ENCODE measurements around the gene GNAL.

Gene GNAL

DNA sequence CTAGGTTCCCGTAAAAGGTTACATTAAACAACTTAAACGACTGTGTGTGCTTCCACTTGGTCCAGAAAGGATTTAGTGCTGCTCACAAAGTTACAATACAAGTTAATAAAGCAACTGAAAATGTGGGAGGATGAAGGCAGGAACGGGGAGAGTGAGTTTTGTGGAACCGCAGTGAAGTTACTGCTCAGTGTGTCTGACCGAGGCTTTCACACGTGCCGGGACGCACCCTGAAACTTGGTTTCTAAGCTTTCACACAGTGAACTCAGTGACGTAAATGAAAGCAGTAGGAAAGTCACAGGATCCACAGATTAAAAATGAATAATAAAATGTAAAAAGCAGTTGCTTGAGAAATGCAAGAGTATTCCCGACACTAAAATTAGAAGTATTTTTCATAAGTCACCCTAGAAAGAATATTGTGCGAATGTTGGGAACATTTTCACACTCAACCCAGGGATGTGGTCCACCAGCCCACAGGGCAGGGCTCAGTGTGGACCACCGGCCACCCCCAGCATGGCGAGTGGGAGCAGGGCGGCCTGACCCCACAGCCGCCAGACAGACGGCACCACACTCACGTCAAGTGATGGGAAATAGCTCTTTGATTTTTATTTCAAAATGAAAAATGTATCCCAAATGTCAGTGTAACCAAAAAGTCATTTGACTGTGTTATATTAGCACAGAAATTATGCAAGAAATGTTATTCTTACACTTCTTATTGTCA, 129.6 kb downstream of the GNAL start:
- Histone ChIP-seq H3K27ac (ENCODE audit: low read depth, low read length) (no peak overlapping the region), H3K9me3 (ENCODE audit: low read length) (no peaks in the 10 kb centered on the region), H3K9ac (ENCODE audit: low read length) (no peak overlapping the region), H3K27me3 (ENCODE audit: control insufficient read depth in 1 of 2, insufficient read depth in 2 of 2, low read length in 2 of 2) (no peaks in the 10 kb centered on the region), H3K4me1 (ENCODE audit: insufficient read depth, low read length) (no peaks in the 10 kb centered on the region), H3K4me3 (ENCODE audit: low read depth in 1 of 2, low read length in 2 of 2) (no peak overlapping the region), H3K36me3 (ENCODE audit: insufficient read depth, low read length) (no peaks in the 10 kb centered on the region)

- no peaks in the 10 kb centered on the region for H3K36me3 ChIP-seq (ENCODE audit: insufficient read depth, low read length)
- H3K27ac ChIP-seq (ENCODE audit: low read depth, low read length): no peak overlapping the region
Measured at GRCh38 chr18:11819938-11820337, 130.9 kb downstream of the GNAL start.

DNA sequence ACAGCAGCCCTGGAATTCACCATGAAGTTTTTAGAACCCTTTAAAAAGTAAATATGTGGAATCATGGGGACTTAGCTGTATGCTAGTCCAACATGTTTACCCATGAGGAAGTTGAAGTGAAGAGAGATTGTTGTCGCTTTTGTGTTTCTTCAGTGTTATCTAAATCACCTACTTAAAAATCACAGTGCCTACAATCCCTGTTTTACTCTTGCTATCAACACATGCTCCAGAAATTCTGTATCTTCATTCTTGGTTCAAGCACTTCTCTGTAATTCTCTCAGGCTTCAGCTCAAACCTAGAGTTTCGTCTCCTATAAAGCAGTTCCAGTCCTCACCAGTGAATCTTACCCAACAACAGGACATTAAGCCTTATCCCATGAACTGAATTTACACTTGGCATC, 131.6 kb downstream of the GNAL start:
- Histone ChIP-seq H3K9ac (ENCODE audit: low read length) (no peak overlapping the region), H3K36me3 (ENCODE audit: insufficient read depth, low read length) (no peaks in the 10 kb centered on the region), H3K4me3 (ENCODE audit: low read depth in 1 of 2, low read length in 2 of 2) (no peak overlapping the region), H3K4me1 (ENCODE audit: insufficient read depth, low read length) (no peaks in the 10 kb centered on the region), H3K27me3 (ENCODE audit: control insufficient read depth in 1 of 2, insufficient read depth in 2 of 2, low read length in 2 of 2) (no peaks in the 10 kb centered on the region), H3K9me3 (ENCODE audit: low read length) (no peaks in the 10 kb centered on the region), H3K27ac (ENCODE audit: low read depth, low read length) (no peak overlapping the region)

More at GRCh38 chr18:11819938-11820337, 130.9 kb downstream of the GNAL start:
- H3K9me3 ChIP-seq (ENCODE audit: low read length): no peaks in the 10 kb centered on the region
- no peaks in the 10 kb centered on the region for H3K4me1 ChIP-seq (ENCODE audit: insufficient read depth, low read length)
- no peak overlapping the region for H3K4me3 ChIP-seq (ENCODE audit: low read depth in 1 of 2, low read length in 2 of 2)
- no peak overlapping the region for H3K9ac ChIP-seq (ENCODE audit: low read length)
- H3K27me3 ChIP-seq (ENCODE audit: control insufficient read depth in 1 of 2, insufficient read depth in 2 of 2, low read length in 2 of 2): no peaks in the 10 kb centered on the region

- Histone ChIP-seq H3K4me3 (ENCODE audit: low read depth in 1 of 2, low read length in 2 of 2) (no peak overlapping the region), H3K4me1 (ENCODE audit: insufficient read depth, low read length) (no peaks in the 10 kb centered on the region), H3K9me3 (ENCODE audit: low read length) (no peaks in the 10 kb centered on the region), H3K27me3 (ENCODE audit: control insufficient read depth in 1 of 2, insufficient read depth in 2 of 2, low read length in 2 of 2) (no peaks in the 10 kb centered on the region), H3K36me3 (ENCODE audit: insufficient read depth, low read length) (no peaks in the 10 kb centered on the region), H3K9ac (ENCODE audit: low read length) (no peak overlapping the region), H3K27ac (ENCODE audit: low read depth, low read length) (no peak overlapping the region)
Measured at GRCh38 chr18:11821208-11821607, 132.1 kb downstream of the GNAL start.

DNA sequence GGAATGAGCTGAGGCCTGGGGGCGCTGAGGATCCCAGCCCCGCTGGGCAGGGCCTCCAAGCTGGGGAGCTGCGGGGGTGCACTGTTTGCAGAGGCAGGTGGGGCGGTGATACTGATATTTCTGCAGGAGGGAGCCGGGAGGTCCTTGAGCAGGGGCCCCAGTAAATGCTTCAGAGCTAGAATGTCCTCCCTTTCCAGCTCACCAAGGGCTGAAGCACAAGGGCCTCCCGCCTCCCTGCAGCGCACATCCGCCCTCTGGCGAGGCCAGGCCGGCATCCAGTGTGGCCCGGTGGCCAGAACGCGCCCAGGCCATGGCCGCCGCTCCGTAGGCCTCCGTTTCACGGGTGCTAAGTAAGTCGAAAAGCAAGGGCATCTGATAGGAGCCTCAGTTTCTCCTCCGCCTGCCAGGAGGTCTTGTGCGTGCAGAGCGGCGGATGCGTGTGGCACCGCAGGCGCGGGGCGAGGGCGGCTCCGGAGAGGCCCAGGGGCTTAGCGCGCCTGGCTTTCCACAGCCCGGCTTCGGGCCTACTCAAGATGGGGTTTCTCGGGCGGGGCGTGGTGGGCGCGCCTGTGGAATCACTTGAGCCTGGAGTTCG, 132.7 kb downstream of the GNAL start:
- no peak overlapping the region for H3K27ac ChIP-seq (ENCODE audit: low read depth, low read length)
- H3K27me3 ChIP-seq (ENCODE audit: control insufficient read depth in 1 of 2, insufficient read depth in 2 of 2, low read length in 2 of 2): no peaks in the 10 kb centered on the region
- H3K36me3 ChIP-seq (ENCODE audit: insufficient read depth, low read length): no peaks in the 10 kb centered on the region
- no peaks in the 10 kb centered on the region for H3K9me3 ChIP-seq (ENCODE audit: low read length)
- no peaks in the 10 kb centered on the region for H3K4me1 ChIP-seq (ENCODE audit: insufficient read depth, low read length)
- H3K4me3 ChIP-seq (ENCODE audit: low read depth in 1 of 2, low read length in 2 of 2): no peak overlapping the region
- H3K9ac ChIP-seq (ENCODE audit: low read length): no peak overlapping the region

GRCh38 chr18:11823545-11823944, 134.5 kb downstream of the GNAL start:
- no peak overlapping the region for H3K4me3 ChIP-seq (ENCODE audit: low read depth in 1 of 2, low read length in 2 of 2)
- H3K27me3 ChIP-seq (ENCODE audit: control insufficient read depth in 1 of 2, insufficient read depth in 2 of 2, low read length in 2 of 2): no peaks in the 10 kb centered on the region
- H3K9ac ChIP-seq (ENCODE audit: low read length): no peak overlapping the region
- H3K27ac ChIP-seq (ENCODE audit: low read depth, low read length): no peak overlapping the region
- H3K9me3 ChIP-seq (ENCODE audit: low read length): no peaks in the 10 kb centered on the region
- H3K4me1 ChIP-seq (ENCODE audit: insufficient read depth, low read length): no peaks in the 10 kb centered on the region
- H3K36me3 ChIP-seq (ENCODE audit: insufficient read depth, low read length): no peaks in the 10 kb centered on the region

DNA sequence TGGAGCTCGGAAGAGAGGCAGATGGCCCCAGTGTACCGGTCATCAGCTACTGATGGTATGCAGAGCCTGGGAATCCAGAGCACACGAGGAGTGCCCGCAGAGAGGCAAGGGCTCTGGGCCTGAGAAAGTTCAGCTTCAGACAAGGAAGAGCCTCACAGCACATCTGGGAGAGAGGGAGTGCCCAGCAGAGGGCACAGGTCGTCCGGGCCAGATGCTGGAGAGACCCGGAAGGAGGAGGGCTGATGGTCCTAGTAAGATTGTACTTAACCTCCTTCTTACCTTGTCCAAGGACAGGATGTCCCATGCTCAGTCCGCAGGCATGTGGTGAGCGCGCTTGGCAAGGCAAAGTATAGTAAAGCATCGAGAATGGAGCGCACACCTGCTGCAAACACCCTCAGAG, 137.8 kb downstream of the GNAL start:
- no peaks in the 10 kb centered on the region for H3K36me3 ChIP-seq (ENCODE audit: insufficient read depth, low read length)
- no peak overlapping the region for H3K27ac ChIP-seq (ENCODE audit: low read depth, low read length)
- H3K9ac ChIP-seq (ENCODE audit: low read length): no peak overlapping the region
- H3K9me3 ChIP-seq (ENCODE audit: low read length): no peaks in the 10 kb centered on the region
- H3K4me3 ChIP-seq (ENCODE audit: low read depth in 1 of 2, low read length in 2 of 2): no peak overlapping the region
- H3K4me1 ChIP-seq (ENCODE audit: insufficient read depth, low read length): no peaks in the 10 kb centered on the region
- H3K27me3 ChIP-seq (ENCODE audit: control insufficient read depth in 1 of 2, insufficient read depth in 2 of 2, low read length in 2 of 2): no peaks in the 10 kb centered on the region

- Histone ChIP-seq H3K9ac (ENCODE audit: low read length) (no peak overlapping the region), H3K4me3 (ENCODE audit: low read depth in 1 of 2, low read length in 2 of 2) (no peak overlapping the region), H3K36me3 (ENCODE audit: insufficient read depth, low read length) (no peaks in the 10 kb centered on the region), H3K27me3 (ENCODE audit: control insufficient read depth in 1 of 2, insufficient read depth in 2 of 2, low read length in 2 of 2) (no peaks in the 10 kb centered on the region), H3K27ac (ENCODE audit: low read depth, low read length) (no peak overlapping the region), H3K9me3 (ENCODE audit: low read length) (no peaks in the 10 kb centered on the region), H3K4me1 (ENCODE audit: insufficient read depth, low read length) (no peaks in the 10 kb centered on the region)
Measured at GRCh38 chr18:11828786-11829432, 139.8 kb downstream of the GNAL start.

DNA sequence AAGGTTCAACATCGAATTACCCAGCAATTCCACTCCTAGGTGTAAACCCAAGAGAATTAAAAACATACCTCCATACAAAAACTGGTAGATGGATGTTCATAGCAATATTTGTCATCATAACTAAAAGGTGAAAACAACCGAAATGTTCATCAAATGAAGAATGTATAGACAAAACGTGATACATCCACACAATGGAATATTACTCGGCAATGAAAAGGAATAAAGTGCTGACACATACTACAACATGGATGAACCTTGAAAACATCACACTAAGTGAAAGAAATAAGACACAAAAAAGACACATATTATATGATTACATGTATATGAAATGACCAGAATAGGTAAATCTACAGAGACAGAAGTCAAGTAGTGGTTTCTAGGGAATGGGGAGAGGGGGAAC, 141.5 kb downstream of the GNAL start:
- Histone ChIP-seq H3K9ac (ENCODE audit: low read length) (no peak overlapping the region), H3K4me3 (ENCODE audit: low read depth in 1 of 2, low read length in 2 of 2) (no peak overlapping the region), H3K27me3 (ENCODE audit: control insufficient read depth in 1 of 2, insufficient read depth in 2 of 2, low read length in 2 of 2) (no peaks in the 10 kb centered on the region), H3K4me1 (ENCODE audit: insufficient read depth, low read length) (no peaks in the 10 kb centered on the region), H3K27ac (ENCODE audit: low read depth, low read length) (no peak overlapping the region), H3K36me3 (ENCODE audit: insufficient read depth, low read length) (no peaks in the 10 kb centered on the region), H3K9me3 (ENCODE audit: low read length) (no peaks in the 10 kb centered on the region)

GRCh38 chr18:11831921-11832320, 142.9 kb downstream of the GNAL start:
- Histone ChIP-seq H3K9me3 (ENCODE audit: low read length) (no peaks in the 10 kb centered on the region), H3K4me3 (ENCODE audit: low read depth in 1 of 2, low read length in 2 of 2) (no peak overlapping the region), H3K9ac (ENCODE audit: low read length) (no peak overlapping the region), H3K36me3 (ENCODE audit: insufficient read depth, low read length) (no peaks in the 10 kb centered on the region), H3K27me3 (ENCODE audit: control insufficient read depth in 1 of 2, insufficient read depth in 2 of 2, low read length in 2 of 2) (no peaks in the 10 kb centered on the region), H3K4me1 (ENCODE audit: insufficient read depth, low read length) (no peaks in the 10 kb centered on the region), H3K27ac (ENCODE audit: low read depth, low read length) (no peak overlapping the region)

DNA sequence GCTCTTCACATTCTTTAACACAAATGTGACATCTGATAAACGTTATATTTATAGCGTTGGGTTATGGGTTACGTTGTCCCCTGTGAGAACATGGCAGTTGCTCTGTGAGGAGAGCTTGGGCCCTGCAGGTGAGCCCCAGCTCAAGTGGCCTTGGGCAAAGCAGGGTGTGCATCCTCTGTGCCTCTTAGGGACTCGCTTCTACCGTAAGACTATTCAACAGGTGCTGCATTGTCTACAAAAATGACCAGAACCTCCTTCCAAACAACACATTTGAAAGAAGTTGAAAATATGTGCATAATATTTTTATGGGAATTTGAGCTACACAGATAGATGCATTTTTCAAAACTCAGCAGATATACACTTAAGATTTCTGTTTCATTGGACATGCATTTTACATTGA, 145.7 kb downstream of the GNAL start:
- H3K36me3 ChIP-seq (ENCODE audit: insufficient read depth, low read length): no peaks in the 10 kb centered on the region
- no peaks in the 10 kb centered on the region for H3K27me3 ChIP-seq (ENCODE audit: control insufficient read depth in 1 of 2, insufficient read depth in 2 of 2, low read length in 2 of 2)
- H3K27ac ChIP-seq (ENCODE audit: low read depth, low read length): no peak overlapping the region
- no peak overlapping the region for H3K9ac ChIP-seq (ENCODE audit: low read length)
- H3K4me1 ChIP-seq (ENCODE audit: insufficient read depth, low read length): no peaks in the 10 kb centered on the region
- no peaks in the 10 kb centered on the region for H3K9me3 ChIP-seq (ENCODE audit: low read length)
- no peak overlapping the region for H3K4me3 ChIP-seq (ENCODE audit: low read depth in 1 of 2, low read length in 2 of 2)

DNA sequence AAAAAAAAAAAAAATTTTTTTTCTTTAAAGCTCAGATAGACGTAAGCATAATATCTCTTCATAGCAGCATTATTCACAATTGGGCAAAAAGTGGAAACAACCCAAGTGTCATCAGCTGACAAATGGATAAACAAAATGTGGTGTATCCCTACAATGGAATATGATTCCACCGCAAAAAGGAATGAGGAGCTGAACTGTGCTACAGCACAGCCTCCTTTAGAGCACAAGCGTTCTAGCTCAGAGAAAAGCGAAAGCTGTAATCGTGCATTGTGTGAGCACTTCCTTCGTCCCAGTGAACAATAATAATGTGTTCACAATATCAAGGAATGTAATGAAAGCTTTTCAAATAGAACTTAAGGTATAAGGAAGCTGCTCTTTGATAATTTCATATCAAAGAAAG, 150.5 kb downstream of the GNAL start:
- Histone ChIP-seq H3K4me3 (ENCODE audit: low read depth in 1 of 2, low read length in 2 of 2) (no peak overlapping the region), H3K9ac (ENCODE audit: low read length) (no peak overlapping the region), H3K27ac (ENCODE audit: low read depth, low read length) (no peak overlapping the region), H3K4me1 (ENCODE audit: insufficient read depth, low read length) (no peaks in the 10 kb centered on the region), H3K36me3 (ENCODE audit: insufficient read depth, low read length) (no peaks in the 10 kb centered on the region), H3K9me3 (ENCODE audit: low read length) (no peaks in the 10 kb centered on the region), H3K27me3 (ENCODE audit: control insufficient read depth in 1 of 2, insufficient read depth in 2 of 2, low read length in 2 of 2) (no peaks in the 10 kb centered on the region)
